Keratinocyte (primary cell): ENCODE data around the gene PFKFB3. TPM values are rescaled to one million over a fixed set of nuclear protein-coding genes. Genes with fewer than 3 reads are reported as not detected.

Experiments
- DNase-seq: peaks from one replicate; pipeline ENCODE4 v3.0.0-alpha.2; 2011; ENCODE audit warnings: low read depth, missing footprints, low spot score
- FAIRE-seq: peaks from 2 replicates; lab custom pipeline; 2011; peaks lifted over from hg19 to GRCh38; lab: Jason Lieb, UNC
- H2AFZ ChIP-seq: 2 replicates; pipeline ENCODE4 v1.6.0; 2012; ENCODE audit warnings: low read length, control low read depth, inconsistent platforms; ENCODE audit not compliant: control insufficient read depth
- H3K27ac ChIP-seq: 2 replicates; pipeline ENCODE4 v1.5.1; 2011; ENCODE audit warnings: low read length; ENCODE audit not compliant: control insufficient read depth, insufficient read depth
- H3K27me3 ChIP-seq: 3 replicates; pipeline ENCODE4 v1.6.0; 2011; ENCODE audit warnings: low read length; ENCODE audit not compliant: control insufficient read depth, insufficient read depth; ENCODE audit errors: extremely low read depth
- H3K36me3 ChIP-seq, 2 experiments: 2 replicates in 1 of 2; 3 replicates in 1 of 2; pipeline ENCODE4 v1.5.1; 2011; ENCODE audit warnings: low read length in 2 of 2, mild to moderate bottlenecking in 1 of 2; ENCODE audit not compliant: control insufficient read depth in 2 of 2, insufficient read depth in 2 of 2; ENCODE audit errors: extremely low read depth in 1 of 2
- H3K4me1 ChIP-seq: 3 replicates; pipeline ENCODE4 v1.5.1; 2011; ENCODE audit warnings: low read length; ENCODE audit not compliant: control insufficient read depth, insufficient read depth; ENCODE audit errors: extremely low read depth
- H3K4me2 ChIP-seq: 3 replicates; pipeline ENCODE4 v1.6.0; 2011; ENCODE audit warnings: low read depth, low read length; ENCODE audit not compliant: control insufficient read depth, insufficient read depth; ENCODE audit errors: extremely low read depth
- H3K4me3 ChIP-seq, 3 experiments: fragments of 200-600 bp in 1 of 3; sonication (generic) in 1 of 3; 2 replicates in 2 of 3; 3 replicates in 1 of 3; pipeline ENCODE4 v1.5.1; 2011 to 2016; ENCODE audit warnings: low read length in 3 of 3, mild to moderate bottlenecking in 3 of 3, control low read depth in 2 of 3, inconsistent platforms in 1 of 3, low read depth in 1 of 3, mixed read lengths in 1 of 3, mixed run types in 1 of 3, moderate library complexity in 1 of 3; ENCODE audit not compliant: control insufficient read depth in 2 of 3, insufficient read depth in 2 of 3; ENCODE audit errors: extremely low read depth in 1 of 3
- H3K79me2 ChIP-seq: 2 replicates; pipeline ENCODE4 v1.6.0; 2012; ENCODE audit warnings: low read length; ENCODE audit not compliant: control insufficient read depth, insufficient read depth
- H3K9ac ChIP-seq: 3 replicates; pipeline ENCODE4 v1.6.0; 2011; ENCODE audit warnings: low read length; ENCODE audit not compliant: control insufficient read depth, insufficient read depth; ENCODE audit errors: extremely low read depth
- H3K9me1 ChIP-seq: 3 replicates; pipeline ENCODE4 v1.6.0; 2011; ENCODE audit warnings: low read length; ENCODE audit not compliant: control insufficient read depth, insufficient read depth; ENCODE audit errors: extremely low read depth
- H3K9me3 ChIP-seq: 2 replicates; pipeline ENCODE4 v1.5.1; 2012; ENCODE audit warnings: low read depth, low read length; ENCODE audit not compliant: control insufficient read depth
- H4K20me1 ChIP-seq: 3 replicates; pipeline ENCODE4 v1.6.0; 2011; ENCODE audit warnings: low read length; ENCODE audit not compliant: control insufficient read depth, insufficient read depth; ENCODE audit errors: extremely low read depth
- CTCF ChIP-seq, 3 experiments: IDR thresholded peaks in 1 of 3; conservative IDR thresholded peaks in 1 of 3; optimal IDR thresholded peaks in 1 of 3; 2 replicates in 2 of 3; 3 replicates in 1 of 3; pipeline versions ENCODE3 to v1.5.1; 2011; ENCODE audit warnings: low read length in 3 of 3, mild to moderate bottlenecking in 3 of 3, moderate library complexity in 2 of 3, control low read depth in 1 of 3, inconsistent platforms in 1 of 3; ENCODE audit not compliant: insufficient read depth in 2 of 3; ENCODE audit errors: extremely low read depth in 1 of 3
- EZH2 ChIP-seq: IDR thresholded peaks from one replicate; pipeline ENCODE4 v1.6.1; 2012; ENCODE audit warnings: inconsistent platforms, mild to moderate bottlenecking, low read length, moderate library complexity
- dilution Hi-C: fragments of 300-500 bp; cut with MboI; formaldehyde crosslinking; loops from one replicate; pipeline ENCODE4 v1.7.0; 2020; ENCODE audit warnings: low sequenced_read_pairs; ENCODE audit not compliant: extremely low pct_ligation_motif_present
- polyA plus RNA-seq, 5 experiments: library from polyadenylated mRNA; depleted of rRNA in 3 of 5; stranded (reverse) in 3 of 5; stranded (forward) in 1 of 5; unstranded in 1 of 5; fragments of >200 nt; gene quantifications; 1 replicate in 1 of 5; 2 replicates in 3 of 5; 3 replicates in 1 of 5; pipeline versions ENCODE4 v1.2.1 to v1.2.3, GENCODE V29; 2011 to 2012; ENCODE audit warnings: missing spikeins in 2 of 5, low read depth in 1 of 5, low replicate concordance in 1 of 5

Gene PFKFB3
- polyA plus RNA-seq, 1 donor (not counting 4 experiments of a cell fraction or from before 2014, with no cell fraction given): 18.6 TPM

GRCh38 chr10:6178581-6178980 lies 24.2 kb upstream of the PFKFB3 start:
- Histone ChIP-seq H3K4me1 (peaks cover 15% of the 10 kb centered on the region), H3K9me1 (peaks cover 12% of the 10 kb centered on the region), H3K27me3 (no peaks in the 10 kb centered on the region), H2AFZ (no peak overlapping the region), H3K79me2 (peaks cover 20% of the 10 kb centered on the region), H3K9me3 (no peaks in the 10 kb centered on the region), H3K9ac (no peak overlapping the region), H3K36me3 (no peaks in the 10 kb centered on the region), H3K27ac (no peak overlapping the region), H3K4me3 (no peak overlapping the region), H4K20me1 (peaks cover 15% of the 10 kb centered on the region), H3K4me2 (no peak overlapping the region)
- DNase-seq: no peak
- TF ChIP-seq CTCF (optimal IDR thresholded peaks at IDR 0.05 in 1 of 3, IDR thresholded peaks at IDR 0.05 in 1 of 3, conservative IDR thresholded peaks at IDR 0.05 in 1 of 3; ENCODE audit: extremely low read depth in 1 of 3, insufficient read depth in 2 of 3, low read length in 3 of 3) (no peak), EZH2 (no peak)
- dilution Hi-C loops: no loop called here
- FAIRE-seq: no peak

GRCh38 chr10:6179078-6179477 lies 23.7 kb upstream of the PFKFB3 start:
- peaks cover 14% of the 10 kb centered on the region for H4K20me1 ChIP-seq
- no peaks in the 10 kb centered on the region for H3K9me3 ChIP-seq
- peaks cover 15% of the 10 kb centered on the region for H3K79me2 ChIP-seq
- H3K9ac ChIP-seq: no peak overlapping the region
- no peaks in the 10 kb centered on the region for H3K27me3 ChIP-seq
- dilution Hi-C loops: no loop called here
- FAIRE-seq (no peak), DNase-seq (no peak)
- peaks cover 12% of the 10 kb centered on the region for H3K9me1 ChIP-seq
- no peak for TF ChIP-seq EZH2
- TF ChIP-seq CTCF (optimal IDR thresholded peaks at IDR 0.05 in 1 of 3, IDR thresholded peaks at IDR 0.05 in 1 of 3, conservative IDR thresholded peaks at IDR 0.05 in 1 of 3; ENCODE audit: extremely low read depth in 1 of 3, insufficient read depth in 2 of 3, low read length in 3 of 3): no peak
- H3K27ac ChIP-seq: no peak overlapping the region
- H3K4me3 ChIP-seq: no peak overlapping the region
- peaks cover 15% of the 10 kb centered on the region for H3K4me1 ChIP-seq
- no peak overlapping the region for H3K4me2 ChIP-seq
- H3K36me3 ChIP-seq: no peaks in the 10 kb centered on the region
- H2AFZ ChIP-seq: no peak overlapping the region
